SK-N-SH treated with all-trans-retinoic acid at 6 μM for 48 hours (cell line): Measurements from ENCODE around the gene SLC2A2.

Source experiments
- ATAC-seq: fragments of 200-7000 bp; cut with Tn5 transposase; 3 replicates; pipeline ENCODE4 v1.9.1; 2020; ENCODE audit warnings: mild to moderate bottlenecking, moderate library complexity
- ARNTL ChIP-seq: fragments of 450-650 bp; formaldehyde crosslinking; IDR thresholded peaks from 2 replicates; pipeline ENCODE4 v1.5.0; 2020; ENCODE audit warnings: low read depth, mild to moderate bottlenecking, moderate library complexity, borderline replicate concordance
- BACH2 ChIP-seq: fragments of 250-450 bp; sonication (Bioruptor Pico); IDR thresholded peaks from 2 replicates; pipeline ENCODE4 v1.9.0; 2021; ENCODE audit warnings: mild to moderate bottlenecking, borderline replicate concordance
- CREB5 ChIP-seq: fragments of 250-450 bp; sonication (Bioruptor Pico); IDR thresholded peaks from 2 replicates; pipeline ENCODE4 v1.5.1; 2020; ENCODE audit warnings: low read depth, mild to moderate bottlenecking, moderate library complexity
- CSDC2 ChIP-seq: fragments of 250-450 bp; sonication (Bioruptor Pico); IDR thresholded peaks from 2 replicates; pipeline ENCODE4 v1.5.0; 2020; ENCODE audit warnings: mild to moderate bottlenecking, moderate library complexity
- CSRNP3 ChIP-seq: fragments of 250-450 bp; sonication (Bioruptor Pico); IDR thresholded peaks from 2 replicates; pipeline ENCODE4 v1.5.1; 2021; ENCODE audit warnings: mild to moderate bottlenecking, moderate library complexity
- ESRRG ChIP-seq: fragments of 250-450 bp; sonication (Bioruptor Pico); IDR thresholded peaks from 2 replicates; pipeline ENCODE4 v1.6.1; 2021; ENCODE audit warnings: mild to moderate bottlenecking
- GLIS3 ChIP-seq: fragments of 250-450 bp; sonication (Bioruptor Pico); IDR thresholded peaks from 2 replicates; pipeline ENCODE4 v1.5.0; 2020; ENCODE audit warnings: mild to moderate bottlenecking, moderate library complexity
- ISL1 ChIP-seq: fragments of 250-450 bp; sonication (Bioruptor Pico); IDR thresholded peaks from 2 replicates; pipeline ENCODE4 v2.1.2; 2022; ENCODE audit warnings: mild to moderate bottlenecking, moderate library complexity
- OSR1 ChIP-seq: fragments of 250-450 bp; sonication (Bioruptor Pico); IDR thresholded peaks from 2 replicates; pipeline ENCODE4 v1.8.0; 2022; ENCODE audit warnings: moderate library complexity, mild to moderate bottlenecking, inconsistent platforms
- POU6F1 ChIP-seq: fragments of 250-450 bp; sonication (Bioruptor Pico); IDR thresholded peaks from 2 replicates; pipeline ENCODE4 v1.8.0; 2021; ENCODE audit warnings: low read depth, mild to moderate bottlenecking, moderate library complexity, borderline replicate concordance
- PPARA ChIP-seq: fragments of 250-450 bp; sonication (Bioruptor Pico); IDR thresholded peaks from 2 replicates; pipeline ENCODE4 v1.5.0; 2020; ENCODE audit warnings: mild to moderate bottlenecking, borderline replicate concordance
- RARB ChIP-seq: fragments of 250-450 bp; sonication (Bioruptor Pico); IDR thresholded peaks from 2 replicates; pipeline ENCODE4 v1.8.0; 2021; ENCODE audit warnings: mild to moderate bottlenecking, moderate library complexity
- SNAI2 ChIP-seq: fragments of 250-450 bp; sonication (Bioruptor Pico); IDR thresholded peaks from 2 replicates; pipeline ENCODE4 v1.5.0; 2020; ENCODE audit warnings: mild to moderate bottlenecking, moderate library complexity
- TCF4 ChIP-seq: fragments of 250-450 bp; sonication (Bioruptor Pico); IDR thresholded peaks from 2 replicates; pipeline ENCODE4 v1.8.0; 2021; ENCODE audit warnings: mild to moderate bottlenecking, moderate library complexity, borderline replicate concordance
- TSHZ2 ChIP-seq: fragments of 250-450 bp; sonication (Bioruptor Pico); IDR thresholded peaks from 2 replicates; pipeline ENCODE4 v1.5.0; 2020; ENCODE audit warnings: mild to moderate bottlenecking, moderate library complexity
- ZC3H10 ChIP-seq: fragments of 250-450 bp; sonication (Bioruptor Pico); IDR thresholded peaks from 2 replicates; pipeline ENCODE4 v1.5.1; 2021; ENCODE audit warnings: mild to moderate bottlenecking, moderate library complexity
- ZFP3 ChIP-seq: fragments of 250-450 bp; sonication (Bioruptor Pico); IDR thresholded peaks from 2 replicates; pipeline ENCODE4 v1.5.0; 2020; ENCODE audit warnings: mild to moderate bottlenecking, moderate library complexity
- ZFP30 ChIP-seq: fragments of 450-650 bp; formaldehyde crosslinking; IDR thresholded peaks from 2 replicates; pipeline ENCODE4 v1.5.0; 2022; ENCODE audit warnings: mild to moderate bottlenecking, moderate library complexity
- ZNF565 ChIP-seq: fragments of 450-650 bp; formaldehyde crosslinking; conservative IDR thresholded peaks from 2 replicates; pipeline ENCODE4 v1.5.0; 2020; ENCODE audit warnings: low read depth, mild to moderate bottlenecking, moderate library complexity
- ZNF70 ChIP-seq: fragments of 450-650 bp; formaldehyde crosslinking; IDR thresholded peaks from 2 replicates; pipeline ENCODE4 v1.5.0; 2020; ENCODE audit warnings: mild to moderate bottlenecking, moderate library complexity
- ZNF8 ChIP-seq: fragments of 450-650 bp; formaldehyde crosslinking; IDR thresholded peaks from 2 replicates; pipeline ENCODE4 v1.5.0; 2020; ENCODE audit warnings: mild to moderate bottlenecking, moderate library complexity

The SLC2A2 gene

GRCh38 chr3:170976190-170976519 lies 50.4 kb downstream of the SLC2A2 start:
- TF ChIP-seq ZNF565 (CRISPR knock-in tag) (no peak), GLIS3 (CRISPR knock-in tag) (no peak), CSDC2 (CRISPR knock-in tag) (no peak), OSR1 (CRISPR knock-in tag) (no peak), ZFP3 (CRISPR knock-in tag) (no peak), PPARA (no peak), CREB5 (CRISPR knock-in tag) (no peak), CSRNP3 (CRISPR knock-in tag) (no peak), SNAI2 (CRISPR knock-in tag) (no peak), ZNF8 (CRISPR knock-in tag) (no peak), BACH2 (CRISPR knock-in tag) (no peak)
- ATAC-seq, result no peak

- TF ChIP-seq ZNF70 (CRISPR knock-in tag) (no peak), CSRNP3 (CRISPR knock-in tag) (no peak), ZFP3 (CRISPR knock-in tag) (no peak), ARNTL (CRISPR knock-in tag) (no peak), BACH2 (CRISPR knock-in tag) (no peak), OSR1 (CRISPR knock-in tag) (no peak), GLIS3 (CRISPR knock-in tag) (no peak), CREB5 (CRISPR knock-in tag) (no peak), TCF4 (CRISPR knock-in tag) (no peak), PPARA (no peak), SNAI2 (CRISPR knock-in tag) (no peak), ESRRG (CRISPR knock-in tag) (no peak), ISL1 (no peak), ZC3H10 (no peak), TSHZ2 (CRISPR knock-in tag) (no peak), RARB (CRISPR knock-in tag) (no peak), POU6F1 (CRISPR knock-in tag) (no peak), CSDC2 (CRISPR knock-in tag) (no peak), ZNF565 (CRISPR knock-in tag) (no peak), ZFP30 (CRISPR knock-in tag) (no peak)
- TF ChIP-seq, all 23 proteins: peak for 0
- no peak for ATAC-seq
Measured at GRCh38 chr3:170975283-170976189, 51.0 kb downstream of the SLC2A2 start.
